IMR-90 (cell line): ENCODE measurements around the gene ITGAL. TPM values are rescaled to one million over a fixed set of nuclear protein-coding genes. Genes with fewer than 3 reads are reported as not detected.

Experiments used
- ATAC-seq: fragments of 200-7000 bp; cut with Tn5 transposase; 2 replicates; pipeline ENCODE4 v1.9.1; 2020; ENCODE audit warnings: low read depth, mild to moderate bottlenecking, moderate library complexity
- BruUV-seq: library from RNA; stranded (reverse); fragments of 400-500 nt; replicated peaks from 2 replicates; lab custom pipeline; 2021; lab: Mats Ljungman, UMichigan
- CTCF ChIA-PET: fragments of 300-600 bp; formaldehyde crosslinking; extraction: SDS; loops from one replicate; lab custom pipeline; 2021; ENCODE audit warnings: antibody characterized with exemption; lab: Yijun Ruan, JAX
- POLR2A ChIA-PET: fragments of 300-600 bp; sonication (Branson Sonifier 250); formaldehyde crosslinking; loops from one replicate; lab custom pipeline; 2022; ENCODE audit warnings: antibody characterized with exemption; ENCODE audit not compliant: unreplicated experiment; lab: Charles Lee
- DNase-seq: peaks from one replicate; pipeline ENCODE4 v3.0.0; 2013
- H2AFZ ChIP-seq: replicated peaks from 2 replicates; pipeline ENCODE3; 2013; ENCODE audit warnings: low read length, mild to moderate bottlenecking; ENCODE audit not compliant: poor library complexity
- H2AK5ac ChIP-seq: 2 replicates; pipeline ENCODE4 v1.6.1; 2013; ENCODE audit warnings: low read depth, low read length, inconsistent platforms
- H2AK9ac ChIP-seq: replicated peaks from 2 replicates; pipeline ENCODE3; 2013; ENCODE audit warnings: mild to moderate bottlenecking, low read depth, low read length, moderate library complexity; ENCODE audit not compliant: poor library complexity
- H2BK120ac ChIP-seq: 2 replicates; pipeline ENCODE4 v1.6.1; 2013; ENCODE audit warnings: low read depth, low read length, inconsistent platforms
- H2BK15ac ChIP-seq: 3 replicates; pipeline ENCODE4 v1.6.1; 2013; ENCODE audit warnings: low read depth, low read length, inconsistent platforms
- H2BK20ac ChIP-seq: 2 replicates; pipeline ENCODE4 v1.6.1; 2013; ENCODE audit warnings: low read depth, mild to moderate bottlenecking, inconsistent platforms, low read length, moderate library complexity
- H2BK5ac ChIP-seq: 2 replicates; pipeline ENCODE4 v1.6.1; 2013; ENCODE audit warnings: mild to moderate bottlenecking, low read depth, low read length, inconsistent platforms; ENCODE audit not compliant: poor library complexity, severe bottlenecking
- H3K14ac ChIP-seq: replicated peaks from 2 replicates; pipeline ENCODE4 v1.6.1; 2013; ENCODE audit warnings: low read depth, low read length, inconsistent platforms
- H3K18ac ChIP-seq: 2 replicates; pipeline ENCODE4 v1.6.1; 2013; ENCODE audit warnings: low read depth, low read length, control low read depth
- H3K23ac ChIP-seq: 2 replicates; pipeline ENCODE4 v1.6.1; 2013; ENCODE audit warnings: low read depth, low read length, inconsistent platforms
- H3K27ac ChIP-seq: 2 replicates; pipeline ENCODE4 v1.5.1; 2013; ENCODE audit warnings: mild to moderate bottlenecking, control low read depth, low read length; ENCODE audit not compliant: insufficient read depth
- H3K27me3 ChIP-seq: 2 replicates; pipeline ENCODE4 v1.6.1; 2013; ENCODE audit warnings: low read length; ENCODE audit not compliant: control insufficient read depth, insufficient read depth
- H3K36me3 ChIP-seq: 2 replicates; pipeline ENCODE4 v1.6.1; 2013; ENCODE audit warnings: low read length, mixed read lengths; ENCODE audit not compliant: control insufficient read depth, insufficient read depth
- H3K4ac ChIP-seq: 2 replicates; pipeline ENCODE4 v1.6.1; 2013; ENCODE audit warnings: low read depth, low read length, inconsistent platforms
- H3K4me1 ChIP-seq: 2 replicates; pipeline ENCODE4 v1.6.1; 2013; ENCODE audit warnings: low read length, mixed read lengths; ENCODE audit not compliant: control insufficient read depth, insufficient read depth
- H3K4me2 ChIP-seq: 2 replicates; pipeline ENCODE4 v1.6.1; 2013; ENCODE audit warnings: low read depth, mild to moderate bottlenecking, control low read depth, low read length, moderate library complexity
- H3K4me3 ChIP-seq: 2 replicates; pipeline ENCODE4 v1.5.1; 2013; ENCODE audit warnings: low read depth, mild to moderate bottlenecking, control low read depth, low read length, moderate library complexity; ENCODE audit not compliant: insufficient read depth
- H3K56ac ChIP-seq: 2 replicates; pipeline ENCODE4 v1.6.1; 2013; ENCODE audit warnings: low read length, inconsistent platforms; ENCODE audit not compliant: insufficient read depth; ENCODE audit errors: extremely low read depth
- H3K79me1 ChIP-seq, 2 experiments: 2 replicates each; pipeline ENCODE4 v1.6.1; 2013; ENCODE audit warnings: low read length in 2 of 2, inconsistent platforms in 1 of 2, low read depth in 1 of 2
- H3K9ac ChIP-seq: 2 replicates; pipeline ENCODE4 v1.6.1; 2013; ENCODE audit warnings: low read depth, low read length, control low read depth
- H3K9me1 ChIP-seq: 2 replicates; pipeline ENCODE4 v1.6.1; 2013; ENCODE audit warnings: low read length, inconsistent platforms; ENCODE audit not compliant: insufficient read depth
- H3K9me3 ChIP-seq: 2 replicates; pipeline ENCODE4 v1.6.1; 2013; ENCODE audit warnings: low read length; ENCODE audit not compliant: control insufficient read depth, insufficient read depth
- H4K20me1 ChIP-seq: 2 replicates; pipeline ENCODE4 v1.6.1; 2013; ENCODE audit warnings: low read length, inconsistent platforms; ENCODE audit not compliant: insufficient read depth
- H4K5ac ChIP-seq: 2 replicates; pipeline ENCODE4 v1.6.1; 2013; ENCODE audit warnings: mild to moderate bottlenecking, low read depth, low read length, control low read depth
- H4K8ac ChIP-seq, 2 experiments: 2 replicates each; pipeline ENCODE4 v1.6.1; 2013; ENCODE audit warnings: low read depth in 2 of 2, low read length in 2 of 2, control low read depth in 1 of 2, inconsistent platforms in 1 of 2
- H4K91ac ChIP-seq: 2 replicates; pipeline ENCODE4 v1.6.1; 2013; ENCODE audit warnings: low read depth, low read length, inconsistent platforms; ENCODE audit not compliant: insufficient read depth
- BHLHE40 ChIP-seq: fragments of 150-350 bp; IDR thresholded peaks from 2 replicates; pipeline ENCODE4 v1.6.1; 2016; ENCODE audit warnings: mild to moderate bottlenecking, low read depth, low read length
- ELK1 ChIP-seq: fragments of 150-350 bp; IDR thresholded peaks from 2 replicates; pipeline ENCODE4 v1.6.1; 2016; ENCODE audit warnings: low read depth, mild to moderate bottlenecking, low read length, moderate library complexity, borderline replicate concordance
- FOS ChIP-seq: fragments of 150-350 bp; IDR thresholded peaks from 2 replicates; pipeline ENCODE4 v1.6.1; 2016; ENCODE audit warnings: low read depth, low read length
- MAZ ChIP-seq: IDR thresholded peaks from 2 replicates; pipeline ENCODE4 v1.6.1; 2012; ENCODE audit warnings: low read depth, mild to moderate bottlenecking, low read length, improper control_type of control experiment, moderate library complexity, borderline replicate concordance
- RCOR1 ChIP-seq: IDR thresholded peaks from 2 replicates; pipeline ENCODE4 v1.6.1; 2012; ENCODE audit warnings: mild to moderate bottlenecking, low read length, improper control_type of control experiment; ENCODE audit not compliant: insufficient replicate concordance
- RFX5 ChIP-seq: IDR thresholded peaks from 2 replicates; pipeline ENCODE4 v1.8.0; 2012; ENCODE audit warnings: low read depth, mild to moderate bottlenecking, low read length, moderate library complexity
- SMC3 ChIP-seq: fragments of 150-350 bp; IDR thresholded peaks from 2 replicates; pipeline ENCODE4 v1.6.1; 2016; ENCODE audit warnings: low read depth, mild to moderate bottlenecking, antibody characterized with exemption, low read length, moderate library complexity
- WGBS, 2 experiments: methylation state at CpG; one replicate each; pipeline versions ENCODE4 v1.1.5 to v1.1.7; 2013; ENCODE audit warnings: missing lambda C conversion rate in 2 of 2; ENCODE audit not compliant: insufficient read length in 1 of 2; ENCODE audit errors: extremely low coverage in 2 of 2; 5-methylcytosine and 5-hydroxymethylcytosine counted together
- dilution Hi-C: fragments of 300-500 bp; cut with HindIII; formaldehyde crosslinking; loops from one replicate; pipeline ENCODE4 v1.14.3; 2018; ENCODE audit warnings: low sequenced_read_pairs; ENCODE audit not compliant: unreplicated experiment
- in situ Hi-C: fragments of 300-500 bp; cut with MboI; formaldehyde crosslinking; loops from 3 replicates; pipeline ENCODE4 v1.14.3; 2019; ENCODE audit warnings: low sequenced_read_pairs, inconsistent platforms, mixed read lengths
- intact Hi-C: fragments of 100-400 bp; cut with micrococcal nuclease; formaldehyde crosslinking; loops from 2 replicates; pipeline ENCODE4 v1.10.0; 2022
- polyA plus RNA-seq, 3 experiments: library from polyadenylated mRNA; depleted of rRNA; stranded (reverse); fragments of >200 nt; gene quantifications; 2 replicates each; pipeline ENCODE4 v1.2.3, GENCODE V29; 2012; ENCODE audit warnings: low replicate concordance in 1 of 3
- total RNA-seq: library from RNA; depleted of rRNA; stranded (reverse); fragments of >200 nt; gene quantifications from 2 replicates; pipeline ENCODE4 v1.2.3, GENCODE V29; 2012
- TF ChIP-seq, protein P1 (sequence below): fragments of 150-350 bp; IDR thresholded peaks from 2 replicates; pipeline ENCODE4 v1.6.1; 2017; ENCODE audit warnings: mild to moderate bottlenecking, antibody characterized with exemption, low read length, low read depth

ITGAL gene
- total and polyA plus RNA-seq, 2 of the 4 experiments (the other 2 are of a cell fraction) = not detected

- TF ChIP-seq RCOR1 = no peak
- no peak for TF ChIP-seq BHLHE40
- no peak for TF ChIP-seq RFX5
- no peak for TF ChIP-seq FOS
- no peak for TF ChIP-seq MAZ
- TF ChIP-seq, protein P1, sequence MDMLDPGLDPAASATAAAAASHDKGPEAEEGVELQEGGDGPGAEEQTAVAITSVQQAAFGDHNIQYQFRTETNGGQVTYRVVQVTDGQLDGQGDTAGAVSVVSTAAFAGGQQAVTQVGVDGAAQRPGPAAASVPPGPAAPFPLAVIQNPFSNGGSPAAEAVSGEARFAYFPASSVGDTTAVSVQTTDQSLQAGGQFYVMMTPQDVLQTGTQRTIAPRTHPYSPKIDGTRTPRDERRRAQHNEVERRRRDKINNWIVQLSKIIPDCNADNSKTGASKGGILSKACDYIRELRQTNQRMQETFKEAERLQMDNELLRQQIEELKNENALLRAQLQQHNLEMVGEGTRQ = no peak
- TF ChIP-seq ELK1 = no peak
- TF ChIP-seq SMC3 = no peak
- no peak overlapping the region for H4K5ac ChIP-seq
- H3K56ac ChIP-seq = no peak overlapping the region
- no peaks in the 10 kb centered on the region for H3K79me1 ChIP-seq
- H3K4me3 ChIP-seq = no peak overlapping the region
- DNase-seq (no peak), ATAC-seq (no peak)
- H3K4me1 ChIP-seq = no peaks in the 10 kb centered on the region
- no peak overlapping the region for H3K23ac ChIP-seq
- no peak overlapping the region for H2BK15ac ChIP-seq
- no peaks in the 10 kb centered on the region for H4K20me1 ChIP-seq
- POLR2A ChIA-PET = no interaction called here
- 0 out of 2 replicates have a peak, but pooled peaks cover 2% of the 10 kb centered on the region for H3K9me1 ChIP-seq
- no peak overlapping the region for H3K18ac ChIP-seq
- H3K14ac ChIP-seq = no peak overlapping the region
- peaks cover 51% of the 10 kb centered on the region for H3K27me3 ChIP-seq
- H3K4ac ChIP-seq = no peak overlapping the region
- H3K36me3 ChIP-seq = no peaks in the 10 kb centered on the region
- no peak overlapping the region for H3K9ac ChIP-seq
- H4K91ac ChIP-seq = no peak overlapping the region
- H2AFZ ChIP-seq = no peak overlapping the region
- 65% methylated on average over 4 of the region's 12 CpGs; no CpG with 5 or more reads in 1 of the 2 experiments for WGBS, 2 experiments
- no peaks in the 10 kb centered on the region for H3K9me3 ChIP-seq
- no peak overlapping the region for H2AK5ac ChIP-seq
- H3K27ac ChIP-seq = no peak overlapping the region
- dilution Hi-C loops (no loop called here), in situ Hi-C loops (no loop called here), intact Hi-C loops (no loop called here)
- no peak overlapping the region for H2BK120ac ChIP-seq
- no peak overlapping the region for H2AK9ac ChIP-seq
- H3K4me2 ChIP-seq = no peak overlapping the region
- H2BK20ac ChIP-seq = no peak overlapping the region
- H2BK5ac ChIP-seq = no peak overlapping the region
- BruUV-seq = no TSS peak
- CTCF ChIA-PET = no interaction called here
- no peak overlapping the region for H4K8ac ChIP-seq
Measured at GRCh38 chr16:30478766-30479478, 6.4 kb downstream of the ITGAL start.
